ENCODE data around the gene WDR87.
A peak's percentile ranks its signal among the peaks of the same experiment; 100 is the strongest.

The WDR87 gene

DNA sequence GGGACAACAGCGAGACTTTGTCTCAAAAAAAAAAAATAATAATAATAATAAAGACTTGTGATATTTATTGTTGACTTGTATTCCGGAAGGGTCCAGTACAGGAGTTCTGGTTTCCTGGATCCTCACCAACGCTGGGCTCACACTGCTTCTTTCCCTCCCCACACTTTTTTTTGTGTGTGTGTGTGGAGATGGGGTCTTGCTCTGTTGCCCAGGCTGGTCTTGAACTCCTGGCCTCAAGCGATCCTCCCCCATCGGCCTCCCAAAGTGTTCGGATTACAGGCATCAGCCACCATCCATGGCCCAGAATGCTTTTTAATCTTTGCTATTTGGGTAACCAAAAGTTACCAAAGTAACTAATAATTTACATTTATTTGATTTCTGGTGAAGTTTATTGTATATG lies 39.7 kb upstream of the WDR87 start:
- Histone ChIP-seq H3K27ac (ENCODE audit: extremely low read depth, low read depth, low read length) (no peak overlapping the region), H3K4me1 (ENCODE audit: control insufficient read depth, insufficient read depth, low read length) (peaks cover 11% of the 10 kb centered on the region), H3K9me3 (ENCODE audit: control insufficient read depth, insufficient read depth, low read depth, low read length) (no peaks in the 10 kb centered on the region), H3K4me3 (ENCODE audit: low read depth, low read length) (no peak overlapping the region), H3K36me3 (ENCODE audit: control insufficient read depth in 2 of 2, insufficient read depth in 1 of 2, low read length in 2 of 2) (peaks cover 0 to 4% of the 10 kb centered on the region in 2 experiments; a peak in 1 of 3 replicates)
- ChIA-PET CTCF (interaction anchor here (0.7 kb wide), 1 partner anchor 38 kb away, joined by 4 read pairs; no protein-coding TSS in a partner anchor), POLR2A (interaction anchor here (0.6 to 1.0 kb wide), 2 partner anchors 59 to 121 kb away, joined by 3 read pairs; no protein-coding TSS in a partner anchor)
- TF ChIP-seq ZNF501 (tag by site-specific recombination; IDR thresholded peaks at IDR 0.05) (no peak), ZNF792 (tag by site-specific recombination; IDR thresholded peaks at IDR 0.05) (no peak), ZNF121 (tag by site-specific recombination; IDR thresholded peaks at IDR 0.05) (peak; percentile 78), ZNF266 (tag by site-specific recombination; IDR thresholded peaks at IDR 0.05; ENCODE audit: low read depth) (no peak), WT1 (tag by site-specific recombination; IDR thresholded peaks at IDR 0.05) (no peak)

DNA sequence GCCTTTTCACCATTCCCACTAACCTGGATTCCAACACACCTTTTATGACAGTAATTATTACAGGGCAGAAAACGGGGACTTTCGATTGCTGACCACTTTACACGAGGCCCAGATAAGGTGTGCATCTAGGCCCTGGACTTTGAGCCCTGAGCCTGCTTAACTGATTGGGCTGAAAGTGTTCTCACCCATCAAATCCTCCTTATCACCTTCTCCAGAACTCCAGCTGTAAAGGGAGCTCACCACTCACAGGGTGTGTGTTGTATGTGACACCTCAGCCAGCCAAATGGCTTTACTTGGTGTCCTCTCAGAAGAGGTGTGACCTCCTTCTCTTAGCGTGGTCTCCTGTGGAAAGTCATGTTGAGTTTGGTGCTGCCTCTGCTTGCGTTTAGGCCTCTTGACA lies 37.1 kb upstream of the WDR87 start:
- ChIA-PET CTCF (interaction anchor here (0.6 to 0.9 kb wide), 2 partner anchors 26 to 60 kb away, joined by 3 read pairs; no protein-coding TSS in a partner anchor), POLR2A (no interaction called here)
- H3K4me1 ChIP-seq (ENCODE audit: control insufficient read depth, insufficient read depth, low read length) = peaks cover 15% of the 10 kb centered on the region
- H3K9me3 ChIP-seq (ENCODE audit: control insufficient read depth, insufficient read depth, low read depth, low read length) = peaks cover 3% of the 10 kb centered on the region
- peaks cover 0 to 16% of the 10 kb centered on the region in 2 experiments; a peak in 1 of 3 replicates for H3K36me3 ChIP-seq (ENCODE audit: control insufficient read depth in 2 of 2, insufficient read depth in 1 of 2, low read length in 2 of 2)
- no peak overlapping the region for H3K4me3 ChIP-seq (ENCODE audit: low read depth, low read length)
- no peak overlapping the region for H3K27ac ChIP-seq (ENCODE audit: extremely low read depth, low read depth, low read length)
- TF ChIP-seq GLIS1 (tag by site-specific recombination; IDR thresholded peaks at IDR 0.05) (no peak), ZNF169 (tag by site-specific recombination; IDR thresholded peaks at IDR 0.05) (no peak), ZNF48 (tag by site-specific recombination; IDR thresholded peaks at IDR 0.05) (no peak), SETDB1 (IDR thresholded peaks at IDR 0.05; ENCODE audit: insufficient read length, low read length) (no peak), PRDM1 (tag by site-specific recombination; IDR thresholded peaks at IDR 0.05) (no peak), RBAK (tag by site-specific recombination; IDR thresholded peaks at IDR 0.05) (no peak), SP2 (tag by site-specific recombination; IDR thresholded peaks at IDR 0.05) (no peak), ZNF239 (tag by site-specific recombination; IDR thresholded peaks at IDR 0.05) (peak; percentile 91; the same call in 1 of the 2 replicates), FEZF1 (tag by site-specific recombination; IDR thresholded peaks at IDR 0.05) (no peak), ZNF596 (tag by site-specific recombination; IDR thresholded peaks at IDR 0.05) (no peak), KLF8 (tag by site-specific recombination; IDR thresholded peaks at IDR 0.05) (no peak)
- TF ChIP-seq, protein P1, sequence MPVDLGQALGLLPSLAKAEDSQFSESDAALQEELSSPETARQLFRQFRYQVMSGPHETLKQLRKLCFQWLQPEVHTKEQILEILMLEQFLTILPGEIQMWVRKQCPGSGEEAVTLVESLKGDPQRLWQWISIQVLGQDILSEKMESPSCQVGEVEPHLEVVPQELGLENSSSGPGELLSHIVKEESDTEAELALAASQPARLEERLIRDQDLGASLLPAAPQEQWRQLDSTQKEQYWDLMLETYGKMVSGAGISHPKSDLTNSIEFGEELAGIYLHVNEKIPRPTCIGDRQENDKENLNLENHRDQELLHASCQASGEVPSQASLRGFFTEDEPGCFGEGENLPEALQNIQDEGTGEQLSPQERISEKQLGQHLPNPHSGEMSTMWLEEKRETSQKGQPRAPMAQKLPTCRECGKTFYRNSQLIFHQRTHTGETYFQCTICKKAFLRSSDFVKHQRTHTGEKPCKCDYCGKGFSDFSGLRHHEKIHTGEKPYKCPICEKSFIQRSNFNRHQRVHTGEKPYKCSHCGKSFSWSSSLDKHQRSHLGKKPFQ (tag by site-specific recombination; IDR thresholded peaks at IDR 0.05) = 0 out of 2 replicates have a peak, but pooled peaks have one; percentile 21
- TF ChIP-seq, protein P2, sequence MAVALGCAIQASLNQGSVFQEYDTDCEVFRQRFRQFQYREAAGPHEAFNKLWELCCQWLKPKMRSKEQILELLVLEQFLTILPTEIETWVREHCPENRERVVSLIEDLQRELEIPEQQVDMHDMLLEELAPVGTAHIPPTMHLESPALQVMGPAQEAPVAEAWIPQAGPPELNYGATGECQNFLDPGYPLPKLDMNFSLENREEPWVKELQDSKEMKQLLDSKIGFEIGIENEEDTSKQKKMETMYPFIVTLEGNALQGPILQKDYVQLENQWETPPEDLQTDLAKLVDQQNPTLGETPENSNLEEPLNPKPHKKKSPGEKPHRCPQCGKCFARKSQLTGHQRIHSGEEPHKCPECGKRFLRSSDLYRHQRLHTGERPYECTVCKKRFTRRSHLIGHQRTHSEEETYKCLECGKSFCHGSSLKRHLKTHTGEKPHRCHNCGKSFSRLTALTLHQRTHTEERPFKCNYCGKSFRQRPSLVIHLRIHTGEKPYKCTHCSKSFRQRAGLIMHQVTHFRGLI (tag by site-specific recombination; IDR thresholded peaks at IDR 0.05) = no peak
- TF ChIP-seq, protein P3, sequence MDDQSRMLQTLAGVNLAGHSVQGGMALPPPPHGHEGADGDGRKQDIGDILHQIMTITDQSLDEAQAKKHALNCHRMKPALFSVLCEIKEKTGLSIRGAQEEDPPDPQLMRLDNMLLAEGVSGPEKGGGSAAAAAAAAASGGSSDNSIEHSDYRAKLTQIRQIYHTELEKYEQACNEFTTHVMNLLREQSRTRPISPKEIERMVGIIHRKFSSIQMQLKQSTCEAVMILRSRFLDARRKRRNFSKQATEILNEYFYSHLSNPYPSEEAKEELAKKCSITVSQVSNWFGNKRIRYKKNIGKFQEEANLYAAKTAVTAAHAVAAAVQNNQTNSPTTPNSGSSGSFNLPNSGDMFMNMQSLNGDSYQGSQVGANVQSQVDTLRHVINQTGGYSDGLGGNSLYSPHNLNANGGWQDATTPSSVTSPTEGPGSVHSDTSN (CRISPR knock-in tag; IDR thresholded peaks at IDR 0.05) = no peak
- TF ChIP-seq, protein P4, sequence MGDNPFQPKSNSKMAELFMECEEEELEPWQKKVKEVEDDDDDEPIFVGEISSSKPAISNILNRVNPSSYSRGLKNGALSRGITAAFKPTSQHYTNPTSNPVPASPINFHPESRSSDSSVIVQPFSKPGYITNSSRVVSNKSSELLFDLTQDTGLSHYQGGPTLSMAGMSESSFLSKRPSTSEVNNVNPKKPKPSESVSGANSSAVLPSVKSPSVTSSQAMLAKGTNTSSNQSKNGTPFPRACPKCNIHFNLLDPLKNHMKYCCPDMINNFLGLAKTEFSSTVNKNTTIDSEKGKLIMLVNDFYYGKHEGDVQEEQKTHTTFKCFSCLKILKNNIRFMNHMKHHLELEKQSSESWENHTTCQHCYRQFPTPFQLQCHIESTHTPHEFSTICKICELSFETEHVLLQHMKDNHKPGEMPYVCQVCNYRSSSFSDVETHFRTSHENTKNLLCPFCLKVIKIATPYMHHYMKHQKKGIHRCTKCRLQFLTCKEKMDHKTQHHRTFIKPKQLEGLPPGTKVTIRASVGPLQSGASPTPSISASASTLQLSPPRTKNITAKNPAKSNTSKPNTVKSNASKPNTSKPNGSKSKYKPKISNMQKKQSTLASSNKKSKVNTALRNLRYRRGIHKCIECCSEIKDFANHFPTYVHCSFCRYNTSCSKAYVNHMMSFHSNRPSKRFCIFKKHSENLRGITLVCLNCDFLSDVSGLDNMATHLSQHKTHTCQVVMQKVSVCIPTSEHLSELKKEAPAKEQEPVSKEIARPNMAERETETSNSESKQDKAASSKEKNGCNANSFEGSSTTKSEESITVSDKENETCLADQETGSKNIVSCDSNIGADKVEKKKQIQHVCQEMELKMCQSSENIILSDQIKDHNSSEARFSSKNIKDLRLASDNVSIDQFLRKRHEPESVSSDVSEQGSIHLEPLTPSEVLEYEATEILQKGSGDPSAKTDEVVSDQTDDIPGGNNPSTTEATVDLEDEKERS (tag by site-specific recombination; IDR thresholded peaks at IDR 0.05) = no peak
